GM19463 (cell line): ENCODE results near the gene SRSF5.
"Not testable (repeated sequence)": the region's sequence is repeated elsewhere in the genome, so short reads cannot be mapped to it uniquely, and the experiment has no call there.

Experiments
- ATAC-seq: cut with Tn5 transposase; IDR thresholded peaks from one replicate; pipeline ENCODE4 v1.9.1; 2021; ENCODE audit warnings: mild to moderate bottlenecking, moderate library complexity; ENCODE audit not compliant: unreplicated experiment

The SRSF5 gene

DNA sequence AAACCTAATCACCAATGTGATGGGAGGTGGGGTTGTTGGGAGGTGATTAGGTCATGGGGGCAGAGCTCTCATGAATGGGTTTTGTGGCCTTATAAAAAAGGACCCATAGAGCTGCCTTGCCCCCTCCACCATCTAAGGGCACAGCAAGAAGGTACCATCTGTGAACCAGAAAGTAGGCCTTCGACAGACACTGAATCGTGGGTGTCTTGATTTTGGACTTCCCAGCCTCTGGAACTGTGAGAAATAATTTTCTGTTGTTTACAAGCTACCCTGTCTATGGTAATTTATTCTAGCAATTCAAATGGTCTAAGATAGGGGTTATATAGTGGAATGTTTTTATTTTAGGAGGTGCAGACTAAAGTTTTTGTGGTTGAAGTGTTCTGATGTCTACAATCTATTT, 38.0 kb downstream of the SRSF5 start:
- ATAC-seq, result no peak

GRCh38 chr14:69807192-69807591, 40.2 kb downstream of the SRSF5 start:
- ATAC-seq, result no peak

DNA sequence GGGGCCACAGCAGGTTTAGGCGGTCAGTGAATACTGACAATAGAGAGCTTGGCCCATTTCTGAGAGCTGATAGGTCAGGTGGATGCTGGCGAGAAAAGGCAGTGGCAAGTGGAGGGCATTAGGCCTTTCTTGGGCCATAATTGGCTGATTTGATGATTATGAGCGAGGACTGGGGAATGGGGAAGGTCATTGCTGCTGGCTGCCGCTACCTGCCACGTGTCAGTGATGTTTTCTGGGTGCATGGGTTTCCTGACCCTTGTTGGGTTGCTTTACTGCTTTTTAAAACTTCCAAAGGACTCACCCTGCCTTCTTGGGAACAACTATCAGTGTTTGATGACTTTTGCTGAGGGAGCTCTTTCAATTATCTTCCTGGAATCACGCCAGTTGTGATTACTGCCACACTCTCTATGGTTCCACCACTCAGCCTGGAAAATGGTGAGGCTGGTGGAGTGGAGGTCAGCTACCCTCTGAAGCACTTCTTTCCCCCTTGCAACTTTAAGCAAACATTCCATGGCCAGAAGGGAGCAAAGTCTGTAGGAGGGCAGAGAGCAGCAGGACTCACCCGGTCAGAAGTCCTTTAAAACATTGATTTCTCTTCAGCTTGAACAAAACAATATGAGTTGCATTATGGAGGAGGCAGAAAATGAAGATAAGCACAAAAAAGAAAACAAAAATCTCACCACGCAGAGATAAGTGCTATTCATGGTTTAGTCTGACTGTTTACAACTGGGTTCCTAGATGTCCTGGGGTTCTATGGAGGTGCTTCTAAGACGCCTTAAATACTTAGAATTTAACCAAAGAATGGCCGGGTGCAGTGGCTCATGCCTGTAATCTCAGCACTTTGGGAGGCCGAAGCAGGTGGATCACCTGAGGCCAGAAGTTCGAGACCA, 42.2 kb downstream of the SRSF5 start:
- no peak for ATAC-seq

- no peak for ATAC-seq
Observed at GRCh38 chr14:69811227-69811867, 44.4 kb downstream of the SRSF5 start.

DNA sequence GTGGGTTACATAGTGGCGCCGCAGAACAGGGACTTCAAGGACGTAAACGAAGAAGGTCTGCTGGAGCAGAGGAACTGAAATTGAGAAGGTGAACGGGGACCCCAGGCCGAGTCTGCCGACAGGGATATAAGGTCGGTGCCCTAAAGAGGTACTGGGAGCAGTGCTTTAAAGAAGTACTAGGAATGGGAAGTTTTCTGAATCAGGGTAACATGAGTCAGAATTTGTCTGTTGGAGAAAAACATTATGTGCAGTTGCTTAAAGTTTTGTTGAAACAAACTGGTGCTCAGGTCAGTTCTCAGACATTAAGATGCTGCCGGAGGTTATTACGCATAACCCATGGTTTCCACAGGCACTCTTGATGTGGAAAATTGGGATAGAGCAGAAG, 44.9 kb downstream of the SRSF5 start:
- no peak for ATAC-seq

GRCh38 chr14:69812711-69813110, 45.8 kb downstream of the SRSF5 start:
- ATAC-seq, result no peak

- not testable (repeated sequence) for ATAC-seq
Observed at GRCh38 chr14:69813346-69813745, 46.4 kb downstream of the SRSF5 start.

GRCh38 chr14:69814397-69814796, 47.5 kb downstream of the SRSF5 start:
- ATAC-seq, result no peak

GRCh38 chr14:69815556-69815955, 48.6 kb downstream of the SRSF5 start:
- ATAC-seq, result no peak

- no peak for ATAC-seq
Observed at GRCh38 chr14:69816216-69816615, 49.3 kb downstream of the SRSF5 start.

DNA sequence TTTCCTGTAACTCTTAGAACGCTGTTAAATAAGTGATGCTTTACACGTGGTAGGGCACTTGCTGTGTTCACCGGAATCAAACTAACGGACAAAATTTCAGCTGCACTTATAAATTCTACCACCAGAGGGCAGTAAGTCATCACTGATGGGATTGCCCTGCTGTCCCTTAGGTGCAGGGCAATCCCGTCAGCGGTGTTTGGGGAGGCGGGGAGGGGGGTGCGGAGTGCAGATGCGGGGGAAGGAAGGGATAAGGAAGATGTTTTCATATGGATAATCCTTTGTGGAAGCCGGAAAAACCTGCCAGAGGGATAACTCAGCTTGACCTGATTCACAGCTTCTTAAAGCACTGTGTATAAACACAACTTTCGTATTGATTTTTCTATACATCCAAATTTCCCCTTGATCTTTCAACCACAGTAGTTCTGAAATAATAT, 51.8 kb downstream of the SRSF5 start:
- no peak for ATAC-seq

GRCh38 chr14:69819607-69820006, 52.7 kb downstream of the SRSF5 start:
- ATAC-seq, result no peak

DNA sequence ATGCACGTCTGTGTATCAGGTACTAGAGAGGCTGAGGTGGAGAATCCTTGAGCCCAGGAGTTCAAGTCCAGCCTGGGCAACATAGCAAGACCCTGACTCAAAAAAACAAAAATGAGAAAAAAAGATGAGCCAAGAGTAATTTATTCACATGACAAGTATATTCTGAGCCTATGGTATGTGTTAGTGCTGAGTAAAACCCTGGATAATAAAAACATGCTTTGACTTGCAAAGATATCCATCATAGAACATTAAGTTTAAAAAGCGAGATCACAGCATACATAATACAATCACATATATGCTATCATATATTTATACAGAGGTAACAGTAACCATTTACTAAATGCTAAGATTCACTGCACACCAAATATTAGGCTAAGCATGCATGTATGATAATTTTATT, 54.0 kb downstream of the SRSF5 start:
- no peak for ATAC-seq
